Measurements from ENCODE around the gene OR6P1. TPM values are rescaled to one million over a fixed set of nuclear protein-coding genes. Genes with fewer than 3 reads are reported as not detected.

Gene OR6P1
- total and polyA plus RNA-seq, 8 donors = not detected

DNA sequence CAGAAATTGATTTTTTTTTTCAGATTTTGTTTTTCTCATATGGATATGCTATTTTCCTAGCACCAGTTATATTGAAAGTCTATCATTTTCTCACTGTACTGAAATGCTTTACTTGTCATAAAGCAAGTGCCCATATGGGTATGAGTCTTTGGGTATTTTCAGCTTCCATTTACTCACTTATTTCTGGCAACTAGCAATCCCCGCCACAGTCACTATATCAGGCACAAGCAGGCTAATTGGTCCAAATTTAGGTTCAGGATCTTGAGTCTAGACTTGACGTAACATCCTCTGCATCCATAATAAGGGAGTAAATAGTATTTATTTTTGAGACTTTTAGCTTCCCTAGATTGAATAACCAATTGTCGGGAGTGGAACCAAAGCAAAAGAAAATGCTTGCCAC, 7.2 kb upstream of the OR6P1 start:
- Histone ChIP-seq H3K27me3 (no peaks in the 10 kb centered on the region), H3K27ac (no peak overlapping the region), H3K4me1 (no peaks in the 10 kb centered on the region), H3K9me3 (no peaks in the 10 kb centered on the region), H3K36me3 (no peaks in the 10 kb centered on the region), H3K4me3 (no peak overlapping the region)
- no peak for TF ChIP-seq POLR2A (IDR thresholded peaks at IDR 0.05)
- 85 to 94% (median 92%) methylated on average over 3 of the region's 3 CpGs for WGBS, 5 donors
- intact Hi-C loops (cut with DNase I; ENCODE audit: low total_unique reads) = no loop called here
- DNase-seq = no peak

DNA sequence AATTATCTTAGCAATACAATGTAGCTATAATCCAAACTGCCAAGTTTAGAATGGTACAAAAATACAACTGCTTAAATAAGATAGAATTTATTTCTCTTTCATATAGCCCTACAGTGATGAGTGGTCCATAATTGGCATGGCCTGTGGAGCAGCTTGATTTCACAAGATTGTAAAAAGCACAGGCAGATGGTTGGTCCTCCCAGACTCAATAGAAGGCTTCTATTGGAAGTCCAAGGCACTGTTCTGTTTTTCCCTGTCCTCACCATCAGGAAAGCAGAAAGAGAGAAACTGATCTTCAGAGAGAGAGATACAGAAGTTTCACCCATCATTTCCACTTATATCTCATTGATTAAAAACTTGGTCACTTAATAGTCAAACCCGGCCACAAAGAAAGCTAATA, 1.8 kb upstream of the OR6P1 start:
- no peak for TF ChIP-seq EP300 (IDR thresholded peaks at IDR 0.05)
- no peak for TF ChIP-seq POLR2AphosphoS5 (IDR thresholded peaks at IDR 0.05)
- TF ChIP-seq POLR2A (IDR thresholded peaks at IDR 0.05) = no peak
- TF ChIP-seq, protein P1, sequence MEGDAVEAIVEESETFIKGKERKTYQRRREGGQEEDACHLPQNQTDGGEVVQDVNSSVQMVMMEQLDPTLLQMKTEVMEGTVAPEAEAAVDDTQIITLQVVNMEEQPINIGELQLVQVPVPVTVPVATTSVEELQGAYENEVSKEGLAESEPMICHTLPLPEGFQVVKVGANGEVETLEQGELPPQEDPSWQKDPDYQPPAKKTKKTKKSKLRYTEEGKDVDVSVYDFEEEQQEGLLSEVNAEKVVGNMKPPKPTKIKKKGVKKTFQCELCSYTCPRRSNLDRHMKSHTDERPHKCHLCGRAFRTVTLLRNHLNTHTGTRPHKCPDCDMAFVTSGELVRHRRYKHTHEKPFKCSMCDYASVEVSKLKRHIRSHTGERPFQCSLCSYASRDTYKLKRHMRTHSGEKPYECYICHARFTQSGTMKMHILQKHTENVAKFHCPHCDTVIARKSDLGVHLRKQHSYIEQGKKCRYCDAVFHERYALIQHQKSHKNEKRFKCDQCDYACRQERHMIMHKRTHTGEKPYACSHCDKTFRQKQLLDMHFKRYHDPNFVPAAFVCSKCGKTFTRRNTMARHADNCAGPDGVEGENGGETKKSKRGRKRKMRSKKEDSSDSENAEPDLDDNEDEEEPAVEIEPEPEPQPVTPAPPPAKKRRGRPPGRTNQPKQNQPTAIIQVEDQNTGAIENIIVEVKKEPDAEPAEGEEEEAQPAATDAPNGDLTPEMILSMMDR (IDR thresholded peaks at IDR 0.05) = no peak
- intact Hi-C loops (cut with DNase I; ENCODE audit: low total_unique reads) = no loop called here
- H3K4me1 ChIP-seq = no peaks in the 10 kb centered on the region
- H3K4me3 ChIP-seq = no peak overlapping the region
- no peaks in the 10 kb centered on the region for H3K27me3 ChIP-seq
- no peaks in the 10 kb centered on the region for H3K9me3 ChIP-seq
- no peak overlapping the region for H3K27ac ChIP-seq
- no peak for DNase-seq
- H3K36me3 ChIP-seq = no peaks in the 10 kb centered on the region
- WGBS, 5 donors = 75 to 89% (median 83%) methylated on average over 1 of the region's 1 CpG

DNA sequence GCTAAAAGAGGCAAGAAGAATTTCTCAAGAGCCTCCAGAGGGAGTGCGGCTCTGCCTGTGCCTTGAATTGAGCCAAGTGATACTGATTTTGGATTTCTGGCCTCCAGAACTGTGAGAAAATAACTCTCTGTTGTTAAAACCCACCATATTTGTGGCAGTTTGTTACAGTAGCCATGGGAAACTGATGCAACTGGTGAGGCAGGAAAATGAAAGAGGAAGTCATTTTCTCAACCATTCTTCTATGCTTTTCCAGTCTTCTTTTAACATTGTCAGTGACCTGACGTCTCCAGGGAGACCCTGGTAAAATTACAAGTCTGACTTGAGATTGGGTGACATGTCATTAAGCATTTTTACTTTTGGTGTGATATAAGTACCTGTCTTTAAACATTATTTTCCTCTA, 5.8 kb downstream of the OR6P1 start:
- WGBS, 5 donors = 54 to 75% (median 60%) methylated on average over 2 of the region's 2 CpGs
- no peaks in the 10 kb centered on the region for H3K4me1 ChIP-seq
- intact Hi-C loops (cut with DNase I; ENCODE audit: low total_unique reads) = no loop called here
- H3K27ac ChIP-seq = no peak overlapping the region
- H3K27me3 ChIP-seq = no peaks in the 10 kb centered on the region
- H3K36me3 ChIP-seq = no peaks in the 10 kb centered on the region
- H3K4me3 ChIP-seq = no peak overlapping the region
- H3K9me3 ChIP-seq = no peaks in the 10 kb centered on the region
- no peak for DNase-seq
- no peak for TF ChIP-seq EP300 (IDR thresholded peaks at IDR 0.05)
- TF ChIP-seq POLR2A (IDR thresholded peaks at IDR 0.05) = no peak
- TF ChIP-seq POLR2AphosphoS5 (IDR thresholded peaks at IDR 0.05) = no peak
- TF ChIP-seq, protein P1 (IDR thresholded peaks at IDR 0.05) = no peak

DNA sequence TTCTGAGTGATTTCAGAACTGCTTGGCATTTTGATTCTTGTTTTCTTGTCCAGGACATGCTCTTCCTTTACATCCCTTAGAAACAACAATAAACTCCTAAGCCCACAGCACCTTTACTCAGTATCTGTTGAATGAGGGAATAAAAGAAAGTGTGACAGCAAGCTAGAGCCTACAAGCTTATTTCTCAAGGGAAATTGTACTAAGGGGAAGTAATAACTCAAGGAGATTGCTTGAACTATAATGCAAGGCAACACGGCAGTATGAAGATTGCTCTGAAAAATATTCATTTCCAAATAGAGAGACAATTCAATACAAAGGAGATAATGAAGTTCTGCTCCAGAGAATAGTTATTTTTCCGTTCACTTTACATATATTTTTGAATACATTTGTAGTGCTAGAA, 6.5 kb downstream of the OR6P1 start:
- Histone ChIP-seq H3K27ac (no peak overlapping the region), H3K4me1 (no peaks in the 10 kb centered on the region), H3K27me3 (no peaks in the 10 kb centered on the region), H3K36me3 (no peaks in the 10 kb centered on the region), H3K9me3 (no peaks in the 10 kb centered on the region), H3K4me3 (no peak overlapping the region)
- TF ChIP-seq POLR2AphosphoS5 (IDR thresholded peaks at IDR 0.05) (no peak), POLR2A (IDR thresholded peaks at IDR 0.05) (no peak), EP300 (IDR thresholded peaks at IDR 0.05) (no peak)
- TF ChIP-seq, protein P1 (IDR thresholded peaks at IDR 0.05) = no peak
- 72 to 88% (median 79%) methylated on average over 2 of the region's 2 CpGs for WGBS, 5 donors
- DNase-seq = no peak
- intact Hi-C loops (cut with DNase I; ENCODE audit: low total_unique reads) = no loop called here

DNA sequence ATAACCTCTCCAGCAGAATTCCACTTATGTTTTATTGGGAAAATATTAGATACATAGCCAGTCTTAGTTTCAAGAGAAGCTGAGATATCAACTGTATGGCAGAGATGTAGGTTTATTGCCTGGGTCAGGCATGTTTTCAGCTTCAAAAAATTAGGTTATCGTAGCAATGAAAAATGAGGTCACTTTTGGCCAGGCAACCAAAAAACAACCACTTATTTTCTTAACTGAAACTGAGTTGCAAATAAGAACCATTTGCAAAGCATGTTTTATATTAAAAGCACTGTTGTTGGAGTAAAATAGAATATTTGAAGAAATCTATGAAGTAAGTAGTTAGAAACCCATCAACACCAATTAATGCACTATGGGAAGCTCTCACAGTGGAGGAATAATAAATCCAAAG, 10.7 kb downstream of the OR6P1 start:
- TF ChIP-seq, protein P1 (IDR thresholded peaks at IDR 0.05) = no peak
- TF ChIP-seq POLR2AphosphoS5 (IDR thresholded peaks at IDR 0.05) = no peak
- TF ChIP-seq POLR2A (IDR thresholded peaks at IDR 0.05) = no peak
- no peak for TF ChIP-seq EP300 (IDR thresholded peaks at IDR 0.05)
- no peaks in the 10 kb centered on the region for H3K4me1 ChIP-seq
- no peaks in the 10 kb centered on the region for H3K36me3 ChIP-seq
- no peak for DNase-seq
- H3K4me3 ChIP-seq = no peak overlapping the region
- no peaks in the 10 kb centered on the region for H3K9me3 ChIP-seq
- WGBS, 5 donors = 85 to 96% (median 87%) methylated on average over 1 of the region's 1 CpG
- intact Hi-C loops (cut with DNase I; ENCODE audit: low total_unique reads) = no loop called here
- H3K27me3 ChIP-seq = no peaks in the 10 kb centered on the region
- no peak overlapping the region for H3K27ac ChIP-seq
